Endothelial cell of umbilical vein (primary cell): Measurements from ENCODE around the gene ACO2. TPM values are rescaled to one million over a fixed set of nuclear protein-coding genes. Genes with fewer than 3 reads are reported as not detected.

Experiments used
- BruUV-seq: library from RNA; stranded (reverse); fragments of 400-500 nt; replicated peaks from 2 replicates; lab custom pipeline; 2021; lab: Mats Ljungman, UMichigan
- CTCF ChIA-PET: fragments of 300-600, 350-600 bp; sonication (Branson Sonifier 250); formaldehyde crosslinking; loops from one replicate; lab custom pipeline; 2021; ENCODE audit warnings: antibody characterized with exemption, inconsistent platforms; lab: Charles Lee
- POLR2A ChIA-PET: fragments of 300-600, 350-600 bp; sonication (Branson Sonifier 250); formaldehyde crosslinking; loops from one replicate; lab custom pipeline; 2021; ENCODE audit warnings: antibody characterized with exemption, inconsistent platforms; lab: Charles Lee
- DNase-seq: peaks from one replicate; pipeline ENCODE4 v3.0.0-alpha.2; 2011; ENCODE audit warnings: low read depth, low spot score
- FAIRE-seq: peaks from 2 replicates; lab custom pipeline; 2011; peaks lifted over from hg19 to GRCh38; lab: Jason Lieb, UNC
- H2AFZ ChIP-seq: 2 replicates; pipeline ENCODE4 v1.6.0; 2012; ENCODE audit warnings: low read depth, low read length, control low read depth, inconsistent platforms
- H3K27ac ChIP-seq: 2 replicates; pipeline ENCODE4 v1.5.1; 2011; ENCODE audit warnings: low read depth, mild to moderate bottlenecking, control low read depth, low read length, moderate library complexity; ENCODE audit not compliant: insufficient read depth
- H3K27me3 ChIP-seq, 2 experiments: 2 replicates each; pipeline versions ENCODE4 v1.6.0 to v1.6.1; 2011; ENCODE audit warnings: low read length in 2 of 2, mixed read lengths in 1 of 2; ENCODE audit not compliant: control insufficient read depth in 2 of 2, insufficient read depth in 2 of 2
- H3K36me3 ChIP-seq, 2 experiments: 2 replicates in 1 of 2; 3 replicates in 1 of 2; pipeline ENCODE4 v1.5.1; 2011; ENCODE audit warnings: low read length in 2 of 2, mild to moderate bottlenecking in 1 of 2, moderate library complexity in 1 of 2; ENCODE audit not compliant: control insufficient read depth in 2 of 2, insufficient read depth in 2 of 2; ENCODE audit errors: extremely low read depth in 1 of 2
- H3K4me1 ChIP-seq: 3 replicates; pipeline ENCODE4 v1.5.1; 2011; ENCODE audit warnings: mild to moderate bottlenecking, low read length; ENCODE audit not compliant: control insufficient read depth, insufficient read depth; ENCODE audit errors: extremely low read depth
- H3K4me2 ChIP-seq: 2 replicates; pipeline ENCODE4 v1.6.1; 2011; ENCODE audit warnings: low read length, control low read depth, mixed read lengths; ENCODE audit not compliant: insufficient read depth
- H3K4me3 ChIP-seq, 3 experiments: fragments of 200-600 bp in 1 of 3; sonication (generic), shearing (Covaris generic) in 1 of 3; replicated peaks in 1 of 3; 2 replicates each; pipeline ENCODE4 v1.5.1; 2011 to 2016; ENCODE audit warnings: control low read depth in 3 of 3, low read length in 3 of 3, mild to moderate bottlenecking in 2 of 3, inconsistent platforms in 1 of 3, low read depth in 1 of 3, moderate library complexity in 1 of 3; ENCODE audit not compliant: insufficient read depth in 1 of 3
- H3K79me2 ChIP-seq: 2 replicates; pipeline ENCODE4 v1.6.0; 2012; ENCODE audit warnings: low read length, inconsistent platforms; ENCODE audit not compliant: control insufficient read depth, insufficient read depth
- H3K9ac ChIP-seq: replicated peaks from 2 replicates; pipeline ENCODE3; 2011; ENCODE audit warnings: low read length, control low read depth; ENCODE audit not compliant: insufficient read depth; ENCODE audit errors: extremely low read depth
- H3K9me1 ChIP-seq: replicated peaks from 3 replicates; pipeline ENCODE4 v1.6.0; 2011; ENCODE audit warnings: mild to moderate bottlenecking, low read length; ENCODE audit not compliant: control insufficient read depth, insufficient read depth; ENCODE audit errors: extremely low read depth
- H3K9me3 ChIP-seq: replicated peaks from 2 replicates; pipeline ENCODE4 v1.5.1; 2012; ENCODE audit warnings: low read length, inconsistent platforms; ENCODE audit not compliant: control insufficient read depth, insufficient read depth
- H4K20me1 ChIP-seq: replicated peaks from 2 replicates; pipeline ENCODE3; 2011; ENCODE audit warnings: mild to moderate bottlenecking, low read length; ENCODE audit not compliant: control insufficient read depth, insufficient read depth; ENCODE audit errors: extremely low read depth
- EZH2 ChIP-seq: IDR thresholded peaks from 2 replicates; pipeline ENCODE4 v1.6.1; 2012; ENCODE audit warnings: borderline replicate concordance, low read depth, mild to moderate bottlenecking, moderate library complexity, low read length, inconsistent platforms; ENCODE audit not compliant: severe bottlenecking
- FOS ChIP-seq: IDR thresholded peaks from 2 replicates; pipeline ENCODE4 v1.6.1; 2011; ENCODE audit warnings: mild to moderate bottlenecking, low read length, moderate library complexity, borderline replicate concordance; ENCODE audit not compliant: insufficient read depth
- GATA2 ChIP-seq: IDR thresholded peaks from 2 replicates; pipeline ENCODE4 v1.7.0; 2011; ENCODE audit warnings: low read depth, mild to moderate bottlenecking, moderate library complexity, mixed read lengths, low read length; ENCODE audit not compliant: insufficient read length, insufficient read depth
- JUN ChIP-seq: IDR thresholded peaks from 2 replicates; pipeline ENCODE4 v1.6.1; 2011; ENCODE audit warnings: borderline replicate concordance, low read depth; ENCODE audit not compliant: insufficient read length, insufficient read depth
- MYC ChIP-seq: IDR thresholded peaks from one replicate; pipeline ENCODE4 v1.6.1; 2011; ENCODE audit warnings: mild to moderate bottlenecking, low read depth, low read length
- POLR2A ChIP-seq: IDR thresholded peaks from 2 replicates; pipeline ENCODE4 v1.6.1; 2012; ENCODE audit warnings: low read depth, mild to moderate bottlenecking, control low read depth, low read length
- POLR2AphosphoS5 ChIP-seq: IDR thresholded peaks from 2 replicates; pipeline ENCODE4 v1.6.1; 2012; ENCODE audit warnings: low read depth, mild to moderate bottlenecking, control low read depth, low read length, moderate library complexity; ENCODE audit not compliant: insufficient read depth
- dilution Hi-C: fragments of 300-500 bp; cut with MboI; formaldehyde crosslinking; loops from one replicate; pipeline ENCODE4 v1.15.0; 2019; ENCODE audit warnings: low sequenced_read_pairs; ENCODE audit not compliant: extremely low pct_ligation_motif_present
- intact Hi-C: fragments of 100-400 bp; cut with micrococcal nuclease; formaldehyde crosslinking; loops from one replicate; pipeline ENCODE4 v1.10.0; 2022
- polyA plus RNA-seq, 4 experiments: library from polyadenylated mRNA; depleted of rRNA in 3 of 4; stranded (reverse) in 3 of 4; unstranded in 1 of 4; fragments of >200 nt; gene quantifications; 2 replicates each; pipeline versions ENCODE4 v1.2.1 to v1.2.3, GENCODE V29; 2011 to 2012; ENCODE audit warnings: missing spikeins in 1 of 4
- total RNA-seq: library from RNA; stranded (reverse); gene quantifications from 2 replicates; pipeline ENCODE4 v1.2.3, GENCODE V29; 2021
- TF ChIP-seq, protein P1 (sequence below): IDR thresholded peaks from 2 replicates; pipeline ENCODE4 v1.6.1; 2011; ENCODE audit not compliant: insufficient read depth, insufficient read length
- TF ChIP-seq, protein P2 (sequence below), 2 donors: IDR thresholded peaks; 1 replicate in 1 of 2; 2 replicates in 1 of 2; pipeline ENCODE4 v1.5.1; 2011; ENCODE audit warnings: low read length in 2 of 2, mild to moderate bottlenecking in 2 of 2, moderate library complexity in 2 of 2, control low read depth in 1 of 2, inconsistent platforms in 1 of 2, low read depth in 1 of 2; ENCODE audit not compliant: insufficient read depth in 1 of 2; ENCODE audit errors: extremely low read depth in 1 of 2

Gene ACO2
- total and polyA plus RNA-seq, 2 donors (not counting 3 experiments of a cell fraction or from before 2014, with no cell fraction given): 63.8 to 79.7 TPM

DNA sequence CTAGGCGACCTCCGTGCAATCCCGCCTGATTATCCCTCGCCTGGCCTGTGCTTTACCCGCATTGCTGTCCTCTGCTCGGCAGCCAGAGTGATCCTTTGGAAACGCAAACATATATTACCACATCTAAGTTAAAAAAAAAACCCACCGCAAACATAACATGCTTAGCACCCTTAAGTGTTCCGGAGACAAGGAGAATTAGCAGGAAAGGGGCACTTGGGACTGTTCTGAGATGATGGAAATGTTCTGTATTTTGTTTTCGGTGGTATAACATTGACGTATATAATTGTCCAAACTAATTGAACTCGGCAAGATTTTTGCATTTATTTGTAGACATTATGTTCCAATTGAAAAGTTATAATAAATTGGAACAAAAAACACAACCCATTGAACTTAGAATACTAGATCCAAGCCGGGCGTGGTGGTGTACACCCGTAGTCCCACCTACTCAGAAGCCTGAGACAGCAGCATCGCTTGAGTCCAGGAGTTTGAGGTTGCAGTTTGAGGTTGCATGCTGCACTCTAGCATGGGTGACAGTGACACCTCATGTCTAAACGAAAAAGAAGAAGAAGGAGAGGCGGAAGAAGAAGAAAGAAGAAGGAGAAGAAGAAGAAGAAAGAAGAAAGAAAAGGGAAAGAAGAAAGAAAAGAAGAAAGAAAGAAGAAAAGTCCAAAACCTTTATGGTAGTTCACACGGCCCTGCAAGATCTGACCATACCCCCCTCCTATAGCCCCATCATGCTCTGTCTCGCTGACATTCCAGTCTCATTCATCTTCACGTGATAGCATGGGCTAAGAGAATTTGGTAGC is 76.0 kb downstream of the ACO2 start:
- TSS peak; percentile 99 for BruUV-seq
- no peak overlapping the region for H3K27ac ChIP-seq
- intact Hi-C loops: loop anchor here (1.0 kb wide), 2 partner anchors 44 to 52 kb away; partner anchors contain the start of gene PMM1

DNA sequence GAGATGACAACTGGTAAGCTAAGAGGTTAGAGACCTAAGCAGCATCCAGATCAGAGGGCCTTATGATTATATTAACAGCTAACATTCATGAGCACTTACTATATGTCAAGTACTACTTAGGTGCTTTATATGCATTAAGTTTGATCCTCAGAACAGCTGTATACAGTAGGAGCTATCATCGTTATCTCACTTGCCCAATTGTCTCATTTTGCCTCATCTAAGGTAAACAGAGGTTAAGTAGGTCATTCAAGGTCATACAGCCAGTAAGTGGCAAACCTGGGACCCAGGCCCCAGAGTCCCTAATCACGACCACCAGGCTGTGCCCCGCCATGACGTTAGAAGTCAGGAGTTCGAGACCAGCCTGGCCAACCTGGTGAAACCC is 79.9 kb downstream of the ACO2 start:
- CTCF ChIA-PET: interaction anchor here (1.0 kb wide), 1 partner anchor 48 kb away, joined by 3 read pairs; no protein-coding TSS in a partner anchor
- no peak for FAIRE-seq

More for the DNA sequence above, 76.0 kb downstream of the ACO2 start:
- FAIRE-seq (peak; percentile 37), DNase-seq (no peak)
- TF ChIP-seq FOS (no peak), POLR2A (peak; percentile 51)
- POLR2A ChIA-PET: no interaction called here
- Histone ChIP-seq H3K4me3 (peak overlapping the region in 2 of 3 experiments; percentile 49 to 54), H3K79me2 (peaks cover 37% of the 10 kb centered on the region), H4K20me1 (no peaks in the 10 kb centered on the region), H3K9ac (no peak overlapping the region), H3K4me2 (peak overlapping the region; percentile 78), H3K36me3 (peaks cover 0 to 2% of the 10 kb centered on the region in 2 experiments), H3K27me3 (no peaks in the 10 kb centered on the region), H2AFZ (peak overlapping the region; percentile 60), H3K4me1 (peaks cover 11% of the 10 kb centered on the region), H3K9me3 (no peaks in the 10 kb centered on the region), H3K9me1 (no peaks in the 10 kb centered on the region)
- dilution Hi-C loops: no loop called here
- CTCF ChIA-PET: interaction anchor here (1.4 to 2.4 kb wide), 4 partner anchors 12 to 163 kb away, joined by 5 to 61 read pairs (median 14); partner anchors contain the start of gene TEF

More for the DNA sequence above, 79.9 kb downstream of the ACO2 start:
- Histone ChIP-seq H3K79me2 (peaks cover 4% of the 10 kb centered on the region), H3K27me3 (no peaks in the 10 kb centered on the region), H3K36me3 (no peaks in the 10 kb centered on the region), H3K9ac (no peak overlapping the region), H4K20me1 (no peaks in the 10 kb centered on the region), H3K4me3 (no peak overlapping the region), H3K27ac (no peak overlapping the region), H3K4me2 (no peak overlapping the region), H3K4me1 (peaks cover 3% of the 10 kb centered on the region), H3K9me3 (no peaks in the 10 kb centered on the region), H3K9me1 (no peaks in the 10 kb centered on the region), H2AFZ (no peak overlapping the region)
- no peak for DNase-seq
- dilution Hi-C loops: no loop called here
- intact Hi-C loops: no loop called here
- POLR2A ChIA-PET: interaction anchor here (0.7 kb wide), 1 partner anchor 17 kb away, joined by 3 read pairs; no protein-coding TSS in a partner anchor
- TF ChIP-seq JUN: no peak
- TF ChIP-seq POLR2A: no peak
- TF ChIP-seq, protein P1, sequence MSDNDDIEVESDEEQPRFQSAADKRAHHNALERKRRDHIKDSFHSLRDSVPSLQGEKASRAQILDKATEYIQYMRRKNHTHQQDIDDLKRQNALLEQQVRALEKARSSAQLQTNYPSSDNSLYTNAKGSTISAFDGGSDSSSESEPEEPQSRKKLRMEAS: no peak
- no peak for TF ChIP-seq POLR2AphosphoS5
- TF ChIP-seq MYC: no peak
- TF ChIP-seq FOS: no peak
- TF ChIP-seq EZH2: no peak
- TF ChIP-seq, protein P2, sequence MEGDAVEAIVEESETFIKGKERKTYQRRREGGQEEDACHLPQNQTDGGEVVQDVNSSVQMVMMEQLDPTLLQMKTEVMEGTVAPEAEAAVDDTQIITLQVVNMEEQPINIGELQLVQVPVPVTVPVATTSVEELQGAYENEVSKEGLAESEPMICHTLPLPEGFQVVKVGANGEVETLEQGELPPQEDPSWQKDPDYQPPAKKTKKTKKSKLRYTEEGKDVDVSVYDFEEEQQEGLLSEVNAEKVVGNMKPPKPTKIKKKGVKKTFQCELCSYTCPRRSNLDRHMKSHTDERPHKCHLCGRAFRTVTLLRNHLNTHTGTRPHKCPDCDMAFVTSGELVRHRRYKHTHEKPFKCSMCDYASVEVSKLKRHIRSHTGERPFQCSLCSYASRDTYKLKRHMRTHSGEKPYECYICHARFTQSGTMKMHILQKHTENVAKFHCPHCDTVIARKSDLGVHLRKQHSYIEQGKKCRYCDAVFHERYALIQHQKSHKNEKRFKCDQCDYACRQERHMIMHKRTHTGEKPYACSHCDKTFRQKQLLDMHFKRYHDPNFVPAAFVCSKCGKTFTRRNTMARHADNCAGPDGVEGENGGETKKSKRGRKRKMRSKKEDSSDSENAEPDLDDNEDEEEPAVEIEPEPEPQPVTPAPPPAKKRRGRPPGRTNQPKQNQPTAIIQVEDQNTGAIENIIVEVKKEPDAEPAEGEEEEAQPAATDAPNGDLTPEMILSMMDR (IDR thresholded peaks at IDR 0.05; ENCODE audit: extremely low read depth in 1 of 2, insufficient read depth in 1 of 2, low read depth in 1 of 2, low read length in 2 of 2): no peak
- TF ChIP-seq GATA2: no peak
- no TSS peak for BruUV-seq
